ENCODE results near the gene SIAE.

Gene SIAE

DNA sequence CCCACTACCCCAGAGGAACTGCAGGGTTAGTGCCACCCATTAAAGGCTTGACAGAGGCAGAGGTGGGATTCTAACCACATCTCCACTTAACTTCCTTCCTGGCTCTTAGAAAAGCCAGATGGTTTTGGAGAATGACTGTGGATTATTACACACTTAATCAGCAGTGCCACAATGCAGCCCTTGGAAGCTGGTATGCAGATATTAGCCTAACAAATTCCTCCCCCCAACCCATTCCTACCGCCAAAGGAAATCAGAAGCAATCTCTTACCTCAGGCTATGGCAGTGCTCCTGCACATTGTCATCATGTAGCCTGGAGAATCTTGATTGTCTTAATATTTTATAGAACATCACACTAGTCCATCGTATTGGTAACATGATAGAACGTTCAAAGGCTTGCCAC, 43.1 kb upstream of the SIAE start:
- Histone ChIP-seq H3F3A (ENCODE audit: low read depth) (no peaks in the 10 kb centered on the region), H4K20me1 (ENCODE audit: insufficient read depth, low read length, poor library complexity, severe bottlenecking) (no peaks in the 10 kb centered on the region), H3K4me2 (ENCODE audit: low read depth, low read length, poor library complexity, severe bottlenecking) (no peak overlapping the region), H3K4me3 (ENCODE audit: low read length, poor library complexity, severe bottlenecking) (no peak overlapping the region), H3K9me2 (replicated peaks; ENCODE audit: low read depth, low read length) (no peaks in the 10 kb centered on the region), H3K36me3 (ENCODE audit: insufficient read depth, low read length) (no peaks in the 10 kb centered on the region), H3K9ac (ENCODE audit: low read depth, low read length, poor library complexity, severe bottlenecking) (no peak overlapping the region), H3K27me3 (ENCODE audit: insufficient read depth, low read length, poor library complexity, severe bottlenecking) (peaks cover 12% of the 10 kb centered on the region), H3K9me3 (ENCODE audit: insufficient read depth, low read depth, low read length) (no peaks in the 10 kb centered on the region), H3K79me2 (ENCODE audit: insufficient read depth, low read length) (no peaks in the 10 kb centered on the region), H3K4me1 (ENCODE audit: insufficient read depth, low read length, poor library complexity, severe bottlenecking) (peaks cover 16% of the 10 kb centered on the region), H2AFZ (ENCODE audit: low read length) (no peak overlapping the region)
- TF ChIP-seq EZH2phosphoT487 (IDR thresholded peaks at IDR 0.05; ENCODE audit: borderline replicate concordance) = no peak
- TF ChIP-seq, protein P1, sequence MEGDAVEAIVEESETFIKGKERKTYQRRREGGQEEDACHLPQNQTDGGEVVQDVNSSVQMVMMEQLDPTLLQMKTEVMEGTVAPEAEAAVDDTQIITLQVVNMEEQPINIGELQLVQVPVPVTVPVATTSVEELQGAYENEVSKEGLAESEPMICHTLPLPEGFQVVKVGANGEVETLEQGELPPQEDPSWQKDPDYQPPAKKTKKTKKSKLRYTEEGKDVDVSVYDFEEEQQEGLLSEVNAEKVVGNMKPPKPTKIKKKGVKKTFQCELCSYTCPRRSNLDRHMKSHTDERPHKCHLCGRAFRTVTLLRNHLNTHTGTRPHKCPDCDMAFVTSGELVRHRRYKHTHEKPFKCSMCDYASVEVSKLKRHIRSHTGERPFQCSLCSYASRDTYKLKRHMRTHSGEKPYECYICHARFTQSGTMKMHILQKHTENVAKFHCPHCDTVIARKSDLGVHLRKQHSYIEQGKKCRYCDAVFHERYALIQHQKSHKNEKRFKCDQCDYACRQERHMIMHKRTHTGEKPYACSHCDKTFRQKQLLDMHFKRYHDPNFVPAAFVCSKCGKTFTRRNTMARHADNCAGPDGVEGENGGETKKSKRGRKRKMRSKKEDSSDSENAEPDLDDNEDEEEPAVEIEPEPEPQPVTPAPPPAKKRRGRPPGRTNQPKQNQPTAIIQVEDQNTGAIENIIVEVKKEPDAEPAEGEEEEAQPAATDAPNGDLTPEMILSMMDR (conservative IDR thresholded peaks at IDR 0.05; ENCODE audit: low read length) = no peak

DNA sequence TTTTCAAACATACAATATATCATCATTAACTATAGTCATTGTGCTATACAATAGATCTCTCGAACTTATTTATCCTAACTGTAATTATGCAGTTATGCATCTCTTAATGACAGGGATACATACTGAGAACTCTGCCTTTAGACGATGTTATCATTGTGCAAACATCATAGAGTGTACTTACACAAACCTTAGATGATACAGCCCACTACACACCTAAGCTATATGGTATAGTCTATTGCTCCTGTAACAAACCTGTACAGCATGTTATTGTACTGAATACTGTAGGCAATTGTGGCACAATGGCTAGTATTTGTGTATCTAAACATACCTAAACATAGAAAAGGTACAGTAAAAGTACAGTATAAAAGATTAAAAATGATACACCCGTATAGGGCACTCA, 38.9 kb upstream of the SIAE start:
- H3K9me2 ChIP-seq (replicated peaks; ENCODE audit: low read depth, low read length) = no peaks in the 10 kb centered on the region
- no peaks in the 10 kb centered on the region for H4K20me1 ChIP-seq (ENCODE audit: insufficient read depth, low read length, poor library complexity, severe bottlenecking)
- TF ChIP-seq EZH2phosphoT487 (IDR thresholded peaks at IDR 0.05; ENCODE audit: borderline replicate concordance) = no peak
- TF ChIP-seq, protein P1 (conservative IDR thresholded peaks at IDR 0.05; ENCODE audit: low read length) = no peak

DNA sequence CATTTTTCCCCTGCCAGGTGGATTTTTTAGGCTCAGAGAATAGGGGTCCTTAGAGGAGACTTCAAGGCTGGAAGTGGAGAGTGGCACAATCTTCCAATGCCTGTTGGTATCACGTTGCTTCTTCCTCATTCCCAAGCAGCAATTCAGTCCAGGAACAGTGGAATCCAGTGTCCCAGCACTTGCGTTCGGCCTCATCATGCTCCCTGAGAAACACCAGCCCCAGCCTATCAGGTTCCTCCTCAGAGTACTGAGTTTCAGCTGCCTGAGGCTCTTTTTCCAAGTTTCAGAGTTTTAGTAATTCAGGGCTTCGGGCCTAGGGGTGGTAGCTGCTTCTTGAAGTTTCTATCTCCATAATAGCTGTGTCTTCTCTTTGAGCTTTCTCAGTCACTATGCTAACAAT, 34.3 kb upstream of the SIAE start:
- H3K9ac ChIP-seq (ENCODE audit: low read depth, low read length, poor library complexity, severe bottlenecking) = no peak overlapping the region
- no peaks in the 10 kb centered on the region for H3K4me1 ChIP-seq (ENCODE audit: insufficient read depth, low read length, poor library complexity, severe bottlenecking)
- H3K27me3 ChIP-seq (ENCODE audit: insufficient read depth, low read length, poor library complexity, severe bottlenecking) = no peaks in the 10 kb centered on the region
- H2AFZ ChIP-seq (ENCODE audit: low read length) = no peak overlapping the region
- H3K36me3 ChIP-seq (ENCODE audit: insufficient read depth, low read length) = no peaks in the 10 kb centered on the region
- H3K79me2 ChIP-seq (ENCODE audit: insufficient read depth, low read length) = no peaks in the 10 kb centered on the region
- no peaks in the 10 kb centered on the region for H3F3A ChIP-seq (ENCODE audit: low read depth)
- H4K20me1 ChIP-seq (ENCODE audit: insufficient read depth, low read length, poor library complexity, severe bottlenecking) = no peaks in the 10 kb centered on the region
- H3K9me2 ChIP-seq (replicated peaks; ENCODE audit: low read depth, low read length) = no peaks in the 10 kb centered on the region
- H3K4me2 ChIP-seq (ENCODE audit: low read depth, low read length, poor library complexity, severe bottlenecking) = no peak overlapping the region
- TF ChIP-seq, protein P1 (conservative IDR thresholded peaks at IDR 0.05; ENCODE audit: low read length) = no peak
- no peak for TF ChIP-seq EZH2phosphoT487 (IDR thresholded peaks at IDR 0.05; ENCODE audit: borderline replicate concordance)
- no peaks in the 10 kb centered on the region for H3K9me3 ChIP-seq (ENCODE audit: insufficient read depth, low read depth, low read length)
- H3K4me3 ChIP-seq (ENCODE audit: low read length, poor library complexity, severe bottlenecking) = no peak overlapping the region

More for the DNA sequence above, 38.9 kb upstream of the SIAE start:
- Histone ChIP-seq H3K4me3 (ENCODE audit: low read length, poor library complexity, severe bottlenecking) (no peak overlapping the region), H3K27me3 (ENCODE audit: insufficient read depth, low read length, poor library complexity, severe bottlenecking) (peaks cover 2% of the 10 kb centered on the region), H3K79me2 (ENCODE audit: insufficient read depth, low read length) (no peaks in the 10 kb centered on the region), H3K9ac (ENCODE audit: low read depth, low read length, poor library complexity, severe bottlenecking) (no peak overlapping the region), H3K4me1 (ENCODE audit: insufficient read depth, low read length, poor library complexity, severe bottlenecking) (peaks cover 5% of the 10 kb centered on the region), H3F3A (ENCODE audit: low read depth) (no peaks in the 10 kb centered on the region), H3K9me3 (ENCODE audit: insufficient read depth, low read depth, low read length) (no peaks in the 10 kb centered on the region), H3K4me2 (ENCODE audit: low read depth, low read length, poor library complexity, severe bottlenecking) (no peak overlapping the region), H2AFZ (ENCODE audit: low read length) (no peak overlapping the region), H3K36me3 (ENCODE audit: insufficient read depth, low read length) (no peaks in the 10 kb centered on the region)
